Fibroblast of lung (primary cell): ENCODE data around the gene PIR. TPM values are rescaled to one million over a fixed set of nuclear protein-coding genes. Genes with fewer than 3 reads are reported as not detected.

ENCODE experiments used
- DNase-seq, 2 donors: peaks; one replicate each; pipeline versions ENCODE4 v3.0.0 to v3.0.0-alpha.2; 2010; ENCODE audit warnings: low read depth in 2 of 2
- H2AFZ ChIP-seq: 2 replicates; pipeline ENCODE4 v1.5.1; 2012; ENCODE audit warnings: low read length, control low read depth, inconsistent platforms
- H3K27ac ChIP-seq: 2 replicates; pipeline ENCODE4 v1.5.1; 2011; ENCODE audit warnings: low read length, control low read depth; ENCODE audit not compliant: insufficient read depth
- H3K27me3 ChIP-seq: 2 replicates; pipeline ENCODE4 v1.5.1; 2011; ENCODE audit warnings: mild to moderate bottlenecking, low read length; ENCODE audit not compliant: control insufficient read depth, insufficient read depth
- H3K36me3 ChIP-seq: 2 replicates; pipeline ENCODE4 v1.5.1; 2011; ENCODE audit warnings: low read length; ENCODE audit not compliant: control insufficient read depth, insufficient read depth
- H3K4me1 ChIP-seq: 2 replicates; pipeline ENCODE4 v1.5.1; 2011; ENCODE audit warnings: low read length; ENCODE audit not compliant: control insufficient read depth, insufficient read depth; ENCODE audit errors: extremely low read depth
- H3K4me2 ChIP-seq: 2 replicates; pipeline ENCODE4 v1.5.1; 2011; ENCODE audit warnings: low read length, control low read depth; ENCODE audit not compliant: insufficient read depth; ENCODE audit errors: extremely low read depth
- H3K4me3 ChIP-seq, 4 experiments: fragments of 200-600 bp in 1 of 4; sonication (generic) in 1 of 4; replicated peaks in 1 of 4; 2 replicates each; pipeline ENCODE4 v1.5.1; 2011 to 2016; ENCODE audit warnings: low read length in 4 of 4, low read depth in 3 of 4, mild to moderate bottlenecking in 3 of 4, control low read depth in 2 of 4, inconsistent platforms in 1 of 4, mixed read lengths in 1 of 4; ENCODE audit not compliant: insufficient read depth in 1 of 4; ENCODE audit errors: control extremely low read depth in 1 of 4
- H3K79me2 ChIP-seq: 2 replicates; pipeline ENCODE4 v1.5.1; 2012; ENCODE audit warnings: mild to moderate bottlenecking, low read length, inconsistent platforms; ENCODE audit not compliant: control insufficient read depth, insufficient read depth
- H3K9ac ChIP-seq: 2 replicates; pipeline ENCODE4 v1.5.1; 2011; ENCODE audit warnings: mild to moderate bottlenecking, low read length, control low read depth; ENCODE audit not compliant: insufficient read depth
- H3K9me3 ChIP-seq: 2 replicates; pipeline ENCODE4 v1.5.1; 2012; ENCODE audit warnings: low read depth, low read length; ENCODE audit not compliant: control insufficient read depth, insufficient read depth
- H4K20me1 ChIP-seq: 2 replicates; pipeline ENCODE4 v1.5.1; 2011; ENCODE audit warnings: low read length; ENCODE audit not compliant: control insufficient read depth, insufficient read depth; ENCODE audit errors: extremely low read depth
- EZH2 ChIP-seq: IDR thresholded peaks from 2 replicates; pipeline ENCODE4 v1.5.1; 2012; ENCODE audit warnings: low read length, control low read depth, mild to moderate bottlenecking; ENCODE audit errors: missing control alignments
- polyA plus RNA-seq, 2 donors: library from polyadenylated mRNA; depleted of rRNA in 1 of 2; stranded (reverse) in 1 of 2; unstranded in 1 of 2; fragments of >200 nt; gene quantifications; 2 replicates each; pipeline ENCODE4 v1.2.1, GENCODE V29; 2011 to 2012; ENCODE audit warnings: missing spikeins in 1 of 2
- total RNA-seq: library from RNA; depleted of rRNA; stranded (reverse); fragments of >200 nt; gene quantifications from 2 replicates; pipeline ENCODE4 v1.2.1, GENCODE V29; 2014
- TF ChIP-seq, protein P1 (sequence below), 2 donors: IDR thresholded peaks in 1 of 2; conservative IDR thresholded peaks in 1 of 2; 1 replicate in 1 of 2; 2 replicates in 1 of 2; pipeline ENCODE4 v1.5.1; 2011 to 2012; ENCODE audit warnings: low read length in 2 of 2, control low read depth in 1 of 2, inconsistent platforms in 1 of 2, low read depth in 1 of 2, mild to moderate bottlenecking in 1 of 2

PIR gene
- total and polyA plus RNA-seq, 2 donors (not counting 1 experiment from before 2014, with no cell fraction given) = 17.0 to 19.9 TPM

DNA sequence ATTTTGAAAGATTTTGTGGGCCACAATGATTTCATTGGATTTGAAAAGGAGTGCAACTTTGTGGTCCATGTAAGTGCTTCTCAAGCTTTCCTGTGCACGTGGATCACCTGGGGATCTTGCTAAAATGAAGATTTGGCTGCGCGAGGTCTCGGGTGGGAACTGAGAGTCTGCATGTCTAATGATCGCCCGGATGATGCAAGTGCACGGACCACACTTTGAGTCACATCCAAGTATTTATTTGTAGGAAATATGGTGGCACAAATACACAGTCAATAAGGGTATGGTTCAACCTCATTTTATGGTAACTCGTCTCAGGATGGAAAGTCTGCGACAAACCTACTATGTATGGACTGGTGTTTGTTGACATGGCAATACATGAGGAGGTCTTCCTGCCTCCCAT lies 8.4 kb upstream of the PIR start:
- no peak overlapping the region for H3K4me3 ChIP-seq
- TF ChIP-seq, protein P1, sequence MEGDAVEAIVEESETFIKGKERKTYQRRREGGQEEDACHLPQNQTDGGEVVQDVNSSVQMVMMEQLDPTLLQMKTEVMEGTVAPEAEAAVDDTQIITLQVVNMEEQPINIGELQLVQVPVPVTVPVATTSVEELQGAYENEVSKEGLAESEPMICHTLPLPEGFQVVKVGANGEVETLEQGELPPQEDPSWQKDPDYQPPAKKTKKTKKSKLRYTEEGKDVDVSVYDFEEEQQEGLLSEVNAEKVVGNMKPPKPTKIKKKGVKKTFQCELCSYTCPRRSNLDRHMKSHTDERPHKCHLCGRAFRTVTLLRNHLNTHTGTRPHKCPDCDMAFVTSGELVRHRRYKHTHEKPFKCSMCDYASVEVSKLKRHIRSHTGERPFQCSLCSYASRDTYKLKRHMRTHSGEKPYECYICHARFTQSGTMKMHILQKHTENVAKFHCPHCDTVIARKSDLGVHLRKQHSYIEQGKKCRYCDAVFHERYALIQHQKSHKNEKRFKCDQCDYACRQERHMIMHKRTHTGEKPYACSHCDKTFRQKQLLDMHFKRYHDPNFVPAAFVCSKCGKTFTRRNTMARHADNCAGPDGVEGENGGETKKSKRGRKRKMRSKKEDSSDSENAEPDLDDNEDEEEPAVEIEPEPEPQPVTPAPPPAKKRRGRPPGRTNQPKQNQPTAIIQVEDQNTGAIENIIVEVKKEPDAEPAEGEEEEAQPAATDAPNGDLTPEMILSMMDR (conservative IDR thresholded peaks at IDR 0.05 in 1 of 2, IDR thresholded peaks at IDR 0.05 in 1 of 2; ENCODE audit: low read depth in 1 of 2, low read length in 2 of 2) = no peak
- TF ChIP-seq EZH2 = no peak
- H3K36me3 ChIP-seq = no peaks in the 10 kb centered on the region
- no peaks in the 10 kb centered on the region for H3K4me1 ChIP-seq
- no peak overlapping the region for H2AFZ ChIP-seq
- H3K27me3 ChIP-seq = no peaks in the 10 kb centered on the region
- no peak overlapping the region for H3K9ac ChIP-seq
- H3K9me3 ChIP-seq = no peaks in the 10 kb centered on the region
- no peak for DNase-seq
- H3K4me2 ChIP-seq = no peak overlapping the region
- H3K79me2 ChIP-seq = no peaks in the 10 kb centered on the region
- no peaks in the 10 kb centered on the region for H4K20me1 ChIP-seq
- H3K27ac ChIP-seq = no peak overlapping the region

DNA sequence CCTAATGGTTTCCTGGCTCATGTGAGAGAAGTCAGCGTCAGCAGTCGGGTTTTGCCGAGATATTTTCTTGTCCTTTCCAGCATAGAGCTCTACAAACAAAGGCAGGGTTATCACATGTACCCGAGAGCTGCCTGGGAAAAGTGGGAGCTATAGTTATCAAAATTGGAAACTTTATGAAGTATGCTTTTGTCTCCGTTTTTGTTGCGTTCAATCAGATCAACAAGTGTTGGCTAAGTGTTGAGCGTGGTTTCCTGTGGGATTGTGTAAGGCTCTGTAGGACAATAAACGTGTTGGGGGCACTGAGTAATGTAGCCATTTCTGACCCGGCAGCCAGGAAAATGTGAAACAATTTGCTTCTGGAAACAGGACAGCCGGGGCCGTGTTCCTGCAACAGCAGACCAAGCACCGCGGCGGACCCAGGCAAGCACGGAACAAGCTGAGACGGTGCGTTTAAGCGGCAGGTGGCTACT lies 7.4 kb upstream of the PIR start, which contains the start of gene BMX:
Gene BMX, plus strand, starts transcription at position 311 of the 470 bp plus-strand sequence. CDS start 7,547 bp downstream, outside the sequence.
- no peak for TF ChIP-seq EZH2
- TF ChIP-seq, protein P1 (conservative IDR thresholded peaks at IDR 0.05 in 1 of 2, IDR thresholded peaks at IDR 0.05 in 1 of 2; ENCODE audit: low read depth in 1 of 2, low read length in 2 of 2) = no peak
- no peaks in the 10 kb centered on the region for H4K20me1 ChIP-seq
- H3K4me1 ChIP-seq = no peaks in the 10 kb centered on the region

DNA sequence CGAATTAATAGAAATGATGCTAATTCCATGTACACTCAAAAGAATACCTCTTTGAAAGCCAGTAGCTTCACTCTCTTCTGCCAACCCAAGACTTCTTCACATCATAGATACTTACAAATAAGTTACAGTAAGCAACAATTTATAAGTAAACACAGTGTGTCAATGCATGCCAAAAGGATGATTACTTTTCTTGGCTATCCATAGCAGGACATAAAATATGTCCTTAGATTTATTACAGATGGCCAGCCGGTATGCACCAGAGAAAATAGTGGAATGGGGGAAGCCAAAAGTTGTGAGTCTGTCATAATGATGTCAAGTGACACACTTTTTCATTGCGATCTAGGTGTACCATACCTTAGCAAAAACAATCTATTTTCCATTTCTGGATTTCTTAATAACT lies 6.8 kb upstream of the PIR start:
- no peak overlapping the region for H3K4me2 ChIP-seq
- H3K9me3 ChIP-seq = no peaks in the 10 kb centered on the region
- no peak overlapping the region for H3K27ac ChIP-seq
- H3K4me3 ChIP-seq = no peak overlapping the region
- no peak for TF ChIP-seq EZH2
- TF ChIP-seq, protein P1 (conservative IDR thresholded peaks at IDR 0.05 in 1 of 2, IDR thresholded peaks at IDR 0.05 in 1 of 2; ENCODE audit: low read depth in 1 of 2, low read length in 2 of 2) = no peak
- no peak overlapping the region for H2AFZ ChIP-seq
- H3K27me3 ChIP-seq = no peaks in the 10 kb centered on the region
- H3K4me1 ChIP-seq = no peaks in the 10 kb centered on the region
- H3K36me3 ChIP-seq = no peaks in the 10 kb centered on the region
- H3K9ac ChIP-seq = no peak overlapping the region
- DNase-seq = no peak
- H3K79me2 ChIP-seq = no peaks in the 10 kb centered on the region
- no peaks in the 10 kb centered on the region for H4K20me1 ChIP-seq

More for the DNA sequence above, 7.4 kb upstream of the PIR start, which contains the start of gene BMX:
- no peaks in the 10 kb centered on the region for H3K36me3 ChIP-seq
- H2AFZ ChIP-seq = no peak within 1 kb of the TSS
- no peaks in the 10 kb centered on the region for H3K79me2 ChIP-seq
- no peak within 1 kb of the TSS for H3K9ac ChIP-seq
- H3K4me3 ChIP-seq = no peak within 1 kb of the TSS
- H3K4me2 ChIP-seq = no peak within 1 kb of the TSS
- H3K27me3 ChIP-seq = no peaks in the 10 kb centered on the region
- H3K9me3 ChIP-seq = no peaks in the 10 kb centered on the region
- H3K27ac ChIP-seq = no peak within 1 kb of the TSS
- no peak for DNase-seq
